Liver (tissue), 9 donors: Measurements from ENCODE around the gene ALG8. TPM values are rescaled to one million over a fixed set of nuclear protein-coding genes. Genes with fewer than 3 reads are reported as not detected.
A peak's percentile ranks its signal among the peaks of the same experiment; 100 is the strongest.

ENCODE experiments used
- DNase-seq: peaks from one replicate; pipeline ENCODE4 v3.0.0-alpha.2; 2017; ENCODE audit warnings: low spot score
- H3K27ac ChIP-seq, 2 donors: one replicate each; pipeline ENCODE4 v1.7.0; 2013; ENCODE audit warnings: inconsistent platforms in 2 of 2, low read length in 2 of 2, control low read depth in 1 of 2, low read depth in 1 of 2, mild to moderate bottlenecking in 1 of 2
- H3K27me3 ChIP-seq, 4 donors: one replicate each; pipeline versions ENCODE4 v1.6.1 to v1.7.0; 2013; ENCODE audit warnings: low read length in 3 of 4, inconsistent platforms in 1 of 4, mild to moderate bottlenecking in 1 of 4, moderate library complexity in 1 of 4; ENCODE audit not compliant: control insufficient read depth in 4 of 4, insufficient read depth in 4 of 4
- H3K36me3 ChIP-seq, 4 donors: one replicate each; pipeline versions ENCODE4 v1.6.1 to v1.7.0; 2013; ENCODE audit warnings: low read length in 3 of 4, mild to moderate bottlenecking in 3 of 4, low read depth in 1 of 4, moderate library complexity in 1 of 4; ENCODE audit not compliant: control insufficient read depth in 4 of 4, insufficient read depth in 3 of 4
- H3K4me1 ChIP-seq, 4 donors: one replicate each; pipeline versions ENCODE4 v1.6.1 to v1.7.0; 2013; ENCODE audit warnings: low read length in 3 of 4, mild to moderate bottlenecking in 3 of 4, moderate library complexity in 1 of 4; ENCODE audit not compliant: control insufficient read depth in 4 of 4, insufficient read depth in 4 of 4
- H3K4me3 ChIP-seq, 3 donors: one replicate each; pipeline versions ENCODE4 v1.6.1 to v1.7.0; 2013; ENCODE audit warnings: low read length in 3 of 3, control low read depth in 1 of 3, low read depth in 1 of 3, mild to moderate bottlenecking in 1 of 3
- H3K9ac ChIP-seq, 2 donors: one replicate each; pipeline ENCODE4 v1.7.0; 2013; ENCODE audit warnings: low read length in 2 of 2, mild to moderate bottlenecking in 2 of 2, moderate library complexity in 2 of 2, control low read depth in 1 of 2, low read depth in 1 of 2
- H3K9me3 ChIP-seq, 4 donors: one replicate each; pipeline versions ENCODE4 v1.6.1 to v1.7.0; 2013; ENCODE audit warnings: low read length in 3 of 4; ENCODE audit not compliant: control insufficient read depth in 4 of 4
- EGR1 ChIP-seq, 2 donors: IDR thresholded peaks; 2 replicates each; pipeline ENCODE4 v1.6.1; 2016 to 2018; ENCODE audit warnings: antibody characterized with exemption in 2 of 2, low read depth in 2 of 2
- FOXA1 ChIP-seq: IDR thresholded peaks from 2 replicates; pipeline ENCODE4 v1.6.1; 2016; ENCODE audit warnings: antibody characterized with exemption
- FOXA2 ChIP-seq: IDR thresholded peaks from 2 replicates; pipeline ENCODE4 v1.6.1; 2016; ENCODE audit warnings: antibody characterized with exemption
- GABPA ChIP-seq, 2 donors: IDR thresholded peaks in 1 of 2; conservative IDR thresholded peaks in 1 of 2; 2 replicates each; pipeline ENCODE4 v1.6.1; 2016; ENCODE audit warnings: antibody characterized with exemption in 2 of 2, mild to moderate bottlenecking in 1 of 2, moderate library complexity in 1 of 2
- HNF4A ChIP-seq, 2 donors: conservative IDR thresholded peaks; 2 replicates each; pipeline ENCODE4 v1.6.1; 2016; ENCODE audit warnings: antibody characterized with exemption in 2 of 2, mild to moderate bottlenecking in 2 of 2
- HNF4G ChIP-seq: IDR thresholded peaks from 2 replicates; pipeline ENCODE4 v1.6.1; 2016; ENCODE audit warnings: antibody characterized with exemption
- JUND ChIP-seq, 2 donors: IDR thresholded peaks; 2 replicates each; pipeline ENCODE4 v1.6.1; 2016; ENCODE audit warnings: antibody characterized with exemption in 2 of 2
- NR2F2 ChIP-seq: IDR thresholded peaks from 2 replicates; pipeline ENCODE4 v1.6.1; 2016; ENCODE audit warnings: antibody characterized with exemption
- RAD21 ChIP-seq, 2 donors: IDR thresholded peaks; 2 replicates each; pipeline ENCODE4 v1.6.1; 2016; ENCODE audit warnings: antibody characterized with exemption in 2 of 2, mild to moderate bottlenecking in 2 of 2
- RXRA ChIP-seq, 2 donors: IDR thresholded peaks; 2 replicates each; pipeline ENCODE4 v1.6.1; 2017 to 2018; ENCODE audit warnings: antibody characterized with exemption in 2 of 2, mild to moderate bottlenecking in 1 of 2
- SP1 ChIP-seq: IDR thresholded peaks from 2 replicates; pipeline ENCODE4 v1.6.1; 2018; ENCODE audit warnings: antibody characterized with exemption, mild to moderate bottlenecking
- TAF1 ChIP-seq: conservative IDR thresholded peaks from 2 replicates; pipeline ENCODE4 v1.6.1; 2016; ENCODE audit warnings: antibody characterized with exemption, mild to moderate bottlenecking
- YY1 ChIP-seq: IDR thresholded peaks from 2 replicates; pipeline ENCODE4 v1.6.1; 2016; ENCODE audit warnings: antibody characterized with exemption, mild to moderate bottlenecking
- WGBS: extraction: QIAGEN DNeasy Blood & Tissue Kit; methylation state at CpG from one replicate; pipeline ENCODE4 v1.1.7; 2013; 5-methylcytosine and 5-hydroxymethylcytosine counted together
- polyA plus RNA-seq, 2 donors: library from polyadenylated mRNA; stranded (reverse) in 1 of 2; unstranded in 1 of 2; fragments of 200-250 nt in 1 of 2; fragments of >200 nt in 1 of 2; fragmentation: Nextera tagmentation in 1 of 2; extraction: Ambion mirVana in 1 of 2; gene quantifications; one replicate each; pipeline versions ENCODE4 v1.2.1 to v1.2.3, GENCODE V29; 2013 to 2015
- total RNA-seq, 2 donors: library from RNA; depleted of rRNA; stranded (reverse); fragments of >200 nt; gene quantifications; one replicate each; pipeline ENCODE4 v1.2.3, GENCODE V29; 2014
- TF ChIP-seq, protein P1 (sequence below): IDR thresholded peaks from 2 replicates; pipeline ENCODE4 v1.6.1; 2016; ENCODE audit warnings: antibody characterized with exemption
- TF ChIP-seq, protein P2 (sequence below): IDR thresholded peaks from 2 replicates; pipeline ENCODE4 v1.6.1; 2016; ENCODE audit warnings: antibody characterized with exemption, mild to moderate bottlenecking
- TF ChIP-seq, protein P3 (sequence below): IDR thresholded peaks from 2 replicates; pipeline ENCODE4 v1.6.1; 2016; ENCODE audit warnings: antibody characterized with exemption
- TF ChIP-seq, protein P4 (sequence below): fragments of 150-350 bp; IDR thresholded peaks from 2 replicates; pipeline ENCODE4 v1.5.1; 2017; ENCODE audit warnings: improper control_type of control experiment, low read depth, low read length; ENCODE audit not compliant: missing input control
- TF ChIP-seq, protein P5 (sequence below): IDR thresholded peaks from 2 replicates; pipeline ENCODE4 v1.6.1; 2016; ENCODE audit warnings: antibody characterized with exemption
- donor health status: healthy.
- donor health status: healthy.
- donor health status: healthy.
- donor health status: healthy.
- donor health status: healthy.

The ALG8 gene
- total and polyA plus RNA-seq, 4 donors: 29.4 to 46.0 (median 38.0) TPM

DNA sequence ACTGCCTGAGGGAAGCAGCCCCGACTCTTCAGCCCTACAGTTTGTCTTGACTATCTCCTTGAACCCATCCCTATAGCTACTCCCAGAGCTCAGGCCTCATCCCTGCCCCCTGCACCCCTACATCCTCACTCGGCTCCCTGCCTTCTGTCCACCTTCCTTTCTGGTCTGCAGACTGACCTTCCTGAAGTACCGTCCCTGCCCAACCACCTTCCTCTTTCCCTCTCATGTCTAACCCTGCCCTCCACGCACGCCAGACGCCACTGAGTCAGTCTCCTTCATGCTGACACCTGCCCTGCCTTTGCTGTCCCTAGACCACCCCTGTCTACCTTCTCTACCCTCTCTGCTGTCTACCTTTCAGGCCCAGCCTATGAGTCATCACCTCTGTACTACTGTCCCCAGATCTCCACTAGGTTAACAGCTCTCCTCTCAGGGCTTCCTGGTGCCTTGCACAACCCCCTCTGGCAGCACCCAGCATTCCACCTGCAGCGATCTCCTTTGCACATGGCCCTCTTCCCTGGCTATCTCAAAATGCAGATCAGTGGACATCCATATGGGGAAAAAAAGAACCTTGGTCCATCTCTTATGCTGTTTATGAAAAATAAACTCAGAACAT lies 40.1 kb upstream of the ALG8 start:
- 89% methylated on average over 7 of the region's 7 CpGs for WGBS
- no peak overlapping the region for H3K9ac ChIP-seq
- no peaks in the 10 kb centered on the region for H3K9me3 ChIP-seq
- DNase-seq: no peak
- H3K4me1 ChIP-seq: peaks cover 0 to 11% (median 5%) of the 10 kb centered on the region in 4 donors
- H3K36me3 ChIP-seq: peaks cover 0 to 4% (median 0%) of the 10 kb centered on the region in 4 donors
- H3K27ac ChIP-seq: peak overlapping the region; percentile 44 to 69
- no peaks in the 10 kb centered on the region for H3K27me3 ChIP-seq
- H3K4me3 ChIP-seq: no peak overlapping the region
- TF ChIP-seq, protein P1, sequence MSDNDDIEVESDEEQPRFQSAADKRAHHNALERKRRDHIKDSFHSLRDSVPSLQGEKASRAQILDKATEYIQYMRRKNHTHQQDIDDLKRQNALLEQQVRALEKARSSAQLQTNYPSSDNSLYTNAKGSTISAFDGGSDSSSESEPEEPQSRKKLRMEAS: peak; percentile 88
- TF ChIP-seq SP1 (peak; percentile 54), TAF1 (no peak), JUND (IDR thresholded peaks at IDR 0.05) (peak; percentile 96 to 99), YY1 (no peak), RAD21 (IDR thresholded peaks at IDR 0.05) (peak; percentile 21 to 66), HNF4G (no peak), RXRA (IDR thresholded peaks at IDR 0.05) (peak; percentile 61 to 78), NR2F2 (no peak), HNF4A (conservative IDR thresholded peaks at IDR 0.05) (peak; percentile 49 to 67), FOXA1 (no peak), GABPA (IDR thresholded peaks at IDR 0.05 in 1 of 2, conservative IDR thresholded peaks at IDR 0.05 in 1 of 2) (no peak), FOXA2 (peak; percentile 30), EGR1 (IDR thresholded peaks at IDR 0.05; ENCODE audit: low read depth in 2 of 2) (peak in 1 of 2 donors; percentile 33)
- TF ChIP-seq, protein P2, sequence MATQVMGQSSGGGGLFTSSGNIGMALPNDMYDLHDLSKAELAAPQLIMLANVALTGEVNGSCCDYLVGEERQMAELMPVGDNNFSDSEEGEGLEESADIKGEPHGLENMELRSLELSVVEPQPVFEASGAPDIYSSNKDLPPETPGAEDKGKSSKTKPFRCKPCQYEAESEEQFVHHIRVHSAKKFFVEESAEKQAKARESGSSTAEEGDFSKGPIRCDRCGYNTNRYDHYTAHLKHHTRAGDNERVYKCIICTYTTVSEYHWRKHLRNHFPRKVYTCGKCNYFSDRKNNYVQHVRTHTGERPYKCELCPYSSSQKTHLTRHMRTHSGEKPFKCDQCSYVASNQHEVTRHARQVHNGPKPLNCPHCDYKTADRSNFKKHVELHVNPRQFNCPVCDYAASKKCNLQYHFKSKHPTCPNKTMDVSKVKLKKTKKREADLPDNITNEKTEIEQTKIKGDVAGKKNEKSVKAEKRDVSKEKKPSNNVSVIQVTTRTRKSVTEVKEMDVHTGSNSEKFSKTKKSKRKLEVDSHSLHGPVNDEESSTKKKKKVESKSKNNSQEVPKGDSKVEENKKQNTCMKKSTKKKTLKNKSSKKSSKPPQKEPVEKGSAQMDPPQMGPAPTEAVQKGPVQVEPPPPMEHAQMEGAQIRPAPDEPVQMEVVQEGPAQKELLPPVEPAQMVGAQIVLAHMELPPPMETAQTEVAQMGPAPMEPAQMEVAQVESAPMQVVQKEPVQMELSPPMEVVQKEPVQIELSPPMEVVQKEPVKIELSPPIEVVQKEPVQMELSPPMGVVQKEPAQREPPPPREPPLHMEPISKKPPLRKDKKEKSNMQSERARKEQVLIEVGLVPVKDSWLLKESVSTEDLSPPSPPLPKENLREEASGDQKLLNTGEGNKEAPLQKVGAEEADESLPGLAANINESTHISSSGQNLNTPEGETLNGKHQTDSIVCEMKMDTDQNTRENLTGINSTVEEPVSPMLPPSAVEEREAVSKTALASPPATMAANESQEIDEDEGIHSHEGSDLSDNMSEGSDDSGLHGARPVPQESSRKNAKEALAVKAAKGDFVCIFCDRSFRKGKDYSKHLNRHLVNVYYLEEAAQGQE: no peak
- TF ChIP-seq, protein P3, sequence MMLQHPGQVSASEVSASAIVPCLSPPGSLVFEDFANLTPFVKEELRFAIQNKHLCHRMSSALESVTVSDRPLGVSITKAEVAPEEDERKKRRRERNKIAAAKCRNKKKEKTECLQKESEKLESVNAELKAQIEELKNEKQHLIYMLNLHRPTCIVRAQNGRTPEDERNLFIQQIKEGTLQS: peak; percentile 93
- TF ChIP-seq, protein P4, sequence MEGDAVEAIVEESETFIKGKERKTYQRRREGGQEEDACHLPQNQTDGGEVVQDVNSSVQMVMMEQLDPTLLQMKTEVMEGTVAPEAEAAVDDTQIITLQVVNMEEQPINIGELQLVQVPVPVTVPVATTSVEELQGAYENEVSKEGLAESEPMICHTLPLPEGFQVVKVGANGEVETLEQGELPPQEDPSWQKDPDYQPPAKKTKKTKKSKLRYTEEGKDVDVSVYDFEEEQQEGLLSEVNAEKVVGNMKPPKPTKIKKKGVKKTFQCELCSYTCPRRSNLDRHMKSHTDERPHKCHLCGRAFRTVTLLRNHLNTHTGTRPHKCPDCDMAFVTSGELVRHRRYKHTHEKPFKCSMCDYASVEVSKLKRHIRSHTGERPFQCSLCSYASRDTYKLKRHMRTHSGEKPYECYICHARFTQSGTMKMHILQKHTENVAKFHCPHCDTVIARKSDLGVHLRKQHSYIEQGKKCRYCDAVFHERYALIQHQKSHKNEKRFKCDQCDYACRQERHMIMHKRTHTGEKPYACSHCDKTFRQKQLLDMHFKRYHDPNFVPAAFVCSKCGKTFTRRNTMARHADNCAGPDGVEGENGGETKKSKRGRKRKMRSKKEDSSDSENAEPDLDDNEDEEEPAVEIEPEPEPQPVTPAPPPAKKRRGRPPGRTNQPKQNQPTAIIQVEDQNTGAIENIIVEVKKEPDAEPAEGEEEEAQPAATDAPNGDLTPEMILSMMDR: no peak
- TF ChIP-seq, protein P5, sequence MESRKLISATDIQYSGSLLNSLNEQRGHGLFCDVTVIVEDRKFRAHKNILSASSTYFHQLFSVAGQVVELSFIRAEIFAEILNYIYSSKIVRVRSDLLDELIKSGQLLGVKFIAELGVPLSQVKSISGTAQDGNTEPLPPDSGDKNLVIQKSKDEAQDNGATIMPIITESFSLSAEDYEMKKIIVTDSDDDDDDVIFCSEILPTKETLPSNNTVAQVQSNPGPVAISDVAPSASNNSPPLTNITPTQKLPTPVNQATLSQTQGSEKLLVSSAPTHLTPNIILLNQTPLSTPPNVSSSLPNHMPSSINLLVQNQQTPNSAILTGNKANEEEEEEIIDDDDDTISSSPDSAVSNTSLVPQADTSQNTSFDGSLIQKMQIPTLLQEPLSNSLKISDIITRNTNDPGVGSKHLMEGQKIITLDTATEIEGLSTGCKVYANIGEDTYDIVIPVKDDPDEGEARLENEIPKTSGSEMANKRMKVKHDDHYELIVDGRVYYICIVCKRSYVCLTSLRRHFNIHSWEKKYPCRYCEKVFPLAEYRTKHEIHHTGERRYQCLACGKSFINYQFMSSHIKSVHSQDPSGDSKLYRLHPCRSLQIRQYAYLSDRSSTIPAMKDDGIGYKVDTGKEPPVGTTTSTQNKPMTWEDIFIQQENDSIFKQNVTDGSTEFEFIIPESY: no peak
